Measurements from ENCODE around the gene USP17L29.
"Not testable (repeated sequence)": the region's sequence is repeated elsewhere in the genome, so short reads cannot be mapped to it uniquely, and the experiment has no call there.

DNA sequence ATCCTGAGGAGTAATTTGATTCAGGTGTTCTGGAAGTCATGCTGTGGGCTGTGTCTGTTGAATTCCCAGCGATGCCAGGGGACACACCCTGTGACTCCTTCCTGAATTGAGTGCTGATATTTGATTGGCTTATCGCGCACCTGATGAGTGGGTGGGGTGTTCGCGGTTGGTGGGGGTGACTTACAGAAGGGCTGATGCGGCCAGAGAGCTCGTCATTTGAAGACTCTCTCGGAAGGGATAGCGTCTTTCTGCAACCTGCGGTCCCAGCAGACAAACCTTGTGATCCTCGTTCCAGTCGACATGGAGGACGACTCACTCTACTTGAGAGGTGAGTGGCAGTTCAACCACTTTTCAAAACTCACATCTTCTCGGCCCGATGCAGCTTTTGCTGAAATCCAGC, 9.6 kb upstream of the USP17L29 start, which contains the start of gene USP17L27:
- not testable (repeated sequence) for TF ChIP-seq NFRKB (IDR thresholded peaks at IDR 0.05); SP1 (IDR thresholded peaks at IDR 0.05); ELF4 (IDR thresholded peaks at IDR 0.05); BHLHE40 (IDR thresholded peaks at IDR 0.05; ENCODE audit: borderline replicate concordance); FOXM1 (IDR thresholded peaks at IDR 0.05; ENCODE audit: borderline replicate concordance); TARDBP (IDR thresholded peaks at IDR 0.05); SUZ12 (IDR thresholded peaks at IDR 0.05); FOXA1 (IDR thresholded peaks at IDR 0.05); CTBP1 (IDR thresholded peaks at IDR 0.05; ENCODE audit: borderline replicate concordance); FOXK2 (IDR thresholded peaks at IDR 0.05); ARNT (IDR thresholded peaks at IDR 0.05)
- TF ChIP-seq, protein P1, sequence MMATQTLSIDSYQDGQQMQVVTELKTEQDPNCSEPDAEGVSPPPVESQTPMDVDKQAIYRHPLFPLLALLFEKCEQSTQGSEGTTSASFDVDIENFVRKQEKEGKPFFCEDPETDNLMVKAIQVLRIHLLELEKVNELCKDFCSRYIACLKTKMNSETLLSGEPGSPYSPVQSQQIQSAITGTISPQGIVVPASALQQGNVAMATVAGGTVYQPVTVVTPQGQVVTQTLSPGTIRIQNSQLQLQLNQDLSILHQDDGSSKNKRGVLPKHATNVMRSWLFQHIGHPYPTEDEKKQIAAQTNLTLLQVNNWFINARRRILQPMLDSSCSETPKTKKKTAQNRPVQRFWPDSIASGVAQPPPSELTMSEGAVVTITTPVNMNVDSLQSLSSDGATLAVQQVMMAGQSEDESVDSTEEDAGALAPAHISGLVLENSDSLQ (IDR thresholded peaks at IDR 0.05) = not testable (repeated sequence)
